ENCODE measurements around the gene BGN. TPM values are rescaled to one million over a fixed set of nuclear protein-coding genes. Genes with fewer than 3 reads are reported as not detected.

BGN gene
- total RNA-seq, 1 donor from 2014 or later = 28.1 TPM

GRCh38 chrX:153460826-153461225 lies 34.0 kb upstream of the BGN start:
- DNase-seq = peak; percentile 6

GRCh38 chrX:153462291-153462690 lies 32.5 kb upstream of the BGN start:
- no peak for DNase-seq

GRCh38 chrX:153463031-153463430 lies 31.7 kb upstream of the BGN start:
- DNase-seq = no peak

- no peak for DNase-seq
Observed at GRCh38 chrX:153463556-153463955, 31.2 kb upstream of the BGN start.

- no peak for DNase-seq
Observed at GRCh38 chrX:153464116-153464515, 30.7 kb upstream of the BGN start.

GRCh38 chrX:153465691-153466380 lies 28.9 kb upstream of the BGN start:
- DNase-seq = no peak

- DNase-seq = no peak
Observed at GRCh38 chrX:153468008-153468580, 26.7 kb upstream of the BGN start.

- DNase-seq = no peak
Observed at GRCh38 chrX:153469811-153470410, 24.9 kb upstream of the BGN start.

GRCh38 chrX:153470411-153471363 lies 24.1 kb upstream of the BGN start, which contains the start of gene HAUS7:
TSS of gene HAUS7 (minus strand) at chrX:153470576. CDS start at chrX:153470557, 19 bp downstream.
- DNase-seq = peak; percentile 83

GRCh38 chrX:153471663-153472280 lies 23.0 kb upstream of the BGN start:
- DNase-seq = no peak

GRCh38 chrX:153473126-153473525 lies 21.7 kb upstream of the BGN start:
- DNase-seq = no peak

GRCh38 chrX:153474266-153474665 lies 20.5 kb upstream of the BGN start:
- no peak for DNase-seq

- DNase-seq = peak; percentile 34
Observed at GRCh38 chrX:153474718-153475117, 20.1 kb upstream of the BGN start.

GRCh38 chrX:153475271-153475670 lies 19.5 kb upstream of the BGN start:
- no peak for DNase-seq

GRCh38 chrX:153475751-153476281 lies 19.0 kb upstream of the BGN start:
- DNase-seq = no peak

GRCh38 chrX:153476666-153477363 lies 18.0 kb upstream of the BGN start:
- peak; percentile 30 for DNase-seq

- DNase-seq = no peak
Observed at GRCh38 chrX:153477364-153477857, 17.4 kb upstream of the BGN start.

- no peak for DNase-seq
Observed at GRCh38 chrX:153477901-153478300, 16.9 kb upstream of the BGN start.

- no peak for DNase-seq
Observed at GRCh38 chrX:153478746-153479145, 16.0 kb upstream of the BGN start.

- DNase-seq = no peak
Observed at GRCh38 chrX:153481043-153481442, 13.7 kb upstream of the BGN start.

Measured in skin of body (tissue), 2 donors.